GM21367 (cell line): ENCODE measurements around the gene THNSL1.
"Not testable (repeated sequence)": the region's sequence is repeated elsewhere in the genome, so short reads cannot be mapped to it uniquely, and the experiment has no call there.

ENCODE experiments used
- ATAC-seq: cut with Tn5 transposase; IDR thresholded peaks from one replicate; pipeline ENCODE4 v1.9.1; 2021; ENCODE audit not compliant: unreplicated experiment

The THNSL1 gene

GRCh38 chr10:25016376-25017153 lies at the start of gene THNSL1:
Gene THNSL1 (plus strand): TSS chr10:25016612. CDS start chr10:25023224, 6,612 bp downstream.
- ATAC-seq: peak; percentile 98

GRCh38 chr10:24966962-24967481 lies 49.4 kb upstream of the THNSL1 start:
- no peak for ATAC-seq

GRCh38 chr10:24968349-24968748 lies 48.1 kb upstream of the THNSL1 start:
- no peak for ATAC-seq

- not testable (repeated sequence) for ATAC-seq
Observed at GRCh38 chr10:24968951-24969350, 47.5 kb upstream of the THNSL1 start.

- no peak for ATAC-seq
Observed at GRCh38 chr10:24969841-24970281, 46.6 kb upstream of the THNSL1 start.

GRCh38 chr10:24971374-24971773 lies 45.0 kb upstream of the THNSL1 start:
- no peak for ATAC-seq

- no peak for ATAC-seq
Observed at GRCh38 chr10:24973163-24973562, 43.2 kb upstream of the THNSL1 start.

- ATAC-seq: no peak
Observed at GRCh38 chr10:24974976-24975375, 41.4 kb upstream of the THNSL1 start.

GRCh38 chr10:24979685-24980084 lies 36.7 kb upstream of the THNSL1 start:
- no peak for ATAC-seq

- no peak for ATAC-seq
Observed at GRCh38 chr10:24981161-24981710, 35.2 kb upstream of the THNSL1 start.

- ATAC-seq: no peak
Observed at GRCh38 chr10:24982319-24983112, 33.9 kb upstream of the THNSL1 start.

GRCh38 chr10:24983130-24983529 lies 33.3 kb upstream of the THNSL1 start:
- no peak for ATAC-seq

- ATAC-seq: no peak
Observed at GRCh38 chr10:24983946-24984345, 32.5 kb upstream of the THNSL1 start.

- ATAC-seq: no peak
Observed at GRCh38 chr10:24984906-24985305, 31.5 kb upstream of the THNSL1 start.

GRCh38 chr10:24988831-24989640 lies 27.4 kb upstream of the THNSL1 start:
- no peak for ATAC-seq

- ATAC-seq: no peak
Observed at GRCh38 chr10:24989867-24990266, 26.5 kb upstream of the THNSL1 start.

GRCh38 chr10:24991298-24991697 lies 25.1 kb upstream of the THNSL1 start:
- no peak for ATAC-seq

- ATAC-seq: no peak
Observed at GRCh38 chr10:24992512-24993133, 23.8 kb upstream of the THNSL1 start.

- ATAC-seq: no peak
Observed at GRCh38 chr10:24993237-24993958, 23.0 kb upstream of the THNSL1 start.

- ATAC-seq: no peak
Observed at GRCh38 chr10:24995072-24995471, 21.3 kb upstream of the THNSL1 start.
